Esophagus squamous epithelium (tissue), 4 donors: ENCODE data around the gene SIKE1.

Source experiments
- CTCF ChIP-seq, 6 experiments: fragments of 450-650 bp in 4 of 6; fragments of 200-600 bp in 2 of 6; sonication (generic) in 2 of 6; IDR thresholded peaks; one replicate each; pipeline ENCODE4 v1.5.1; 2016 to 2019; ENCODE audit warnings: antibody characterized with exemption in 6 of 6, mild to moderate bottlenecking in 4 of 6, moderate library complexity in 4 of 6
- POLR2A ChIP-seq, 4 donors: fragments of 450-650 bp; IDR thresholded peaks; one replicate each; pipeline ENCODE4 v1.6.1; 2017; ENCODE audit warnings: antibody characterized with exemption in 4 of 4, mild to moderate bottlenecking in 4 of 4, moderate library complexity in 3 of 4

GRCh38 chr1:114753143-114753542 lies 27.3 kb downstream of the SIKE1 start:
- TF ChIP-seq POLR2A (IDR thresholded peaks at IDR 0.05) (no peak), CTCF (IDR thresholded peaks at IDR 0.05) (no peak)
